ENCODE measurements around the gene NEDD4L.

DNA sequence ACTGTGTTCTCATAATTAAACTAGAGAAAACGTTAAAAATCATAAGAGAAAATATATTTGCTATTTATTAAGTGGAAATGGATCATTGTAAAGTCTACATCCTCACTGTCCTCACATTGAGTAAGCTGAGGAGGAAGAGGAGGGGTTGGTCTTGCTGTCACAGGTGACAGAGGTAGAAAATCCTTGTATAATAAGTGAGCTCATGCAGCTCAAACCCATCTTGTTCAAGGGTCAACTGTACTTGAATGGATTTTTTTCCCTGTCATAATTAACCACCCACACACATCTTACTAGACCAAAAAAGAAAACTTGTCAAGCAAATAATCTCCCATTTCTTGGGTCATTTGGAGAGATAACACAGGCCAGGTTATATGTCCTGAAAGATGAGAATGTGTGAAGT is 231.2 kb downstream of the NEDD4L start:
- TF ChIP-seq CTCF (IDR thresholded peaks at IDR 0.05) (no peak), POLR2AphosphoS5 (IDR thresholded peaks at IDR 0.05; ENCODE audit: low read depth, low read length) (no peak), REST (IDR thresholded peaks at IDR 0.05; ENCODE audit: insufficient read depth in 1 of 2, low read depth in 2 of 2, low read length in 1 of 2) (no peak), TCF7L2 (IDR thresholded peaks at IDR 0.05; ENCODE audit: low read depth, low read length) (no peak)
